HepG2 (cell line): ENCODE data around the gene SMAP1. TPM values are rescaled to one million over a fixed set of nuclear protein-coding genes. Genes with fewer than 3 reads are reported as not detected.

ENCODE experiments used
- ATAC-seq: fragments of 200-7000 bp; cut with Tn5 transposase; 3 replicates; pipeline ENCODE4 v1.9.1; 2020; ENCODE audit warnings: mild to moderate bottlenecking, moderate library complexity
- BruUV-seq: library from RNA; stranded (reverse); fragments of 400-500 nt; replicated peaks from 2 replicates; lab custom pipeline; 2021; lab: Mats Ljungman, UMichigan
- CTCF ChIA-PET: fragments of 300-600 bp; formaldehyde crosslinking; extraction: SDS; loops from one replicate; lab custom pipeline; 2021; ENCODE audit warnings: low total read pairs, inconsistent platforms, low intra/inter-chr PET ratio; lab: Yijun Ruan, JAX
- POLR2A ChIA-PET: fragments of 350-600 bp; sonication (Branson Sonifier 250); formaldehyde crosslinking; loops from one replicate; lab custom pipeline; 2020; ENCODE audit warnings: antibody characterized with exemption, inconsistent platforms; lab: Yijun Ruan, JAX
- DNase-seq: peaks from one replicate; pipeline ENCODE4 v3.0.0-alpha.2; 2015; ENCODE audit warnings: low spot score
- FAIRE-seq: peaks from 3 replicates; lab custom pipeline; 2011; peaks lifted over from hg19 to GRCh38; lab: Jason Lieb, UNC
- H2AFZ ChIP-seq: one replicate; pipeline ENCODE4 v1.6.1; 2011; ENCODE audit warnings: low read length, inconsistent platforms
- H3K27ac ChIP-seq: fragments of 300-600 bp; 3 replicates; pipeline ENCODE4 v1.8.0; 2011; ENCODE audit warnings: mixed run types, mild to moderate bottlenecking, mixed read lengths, low read length, inconsistent platforms; ENCODE audit not compliant: insufficient read depth; ENCODE audit errors: extremely low read length
- H3K27me3 ChIP-seq, 2 experiments: fragments of 200-600 bp in 1 of 2; 2 replicates in 1 of 2; 3 replicates in 1 of 2; pipeline versions ENCODE4 v1.6.0 to v1.8.0; 2011; ENCODE audit warnings: low read length in 2 of 2, mild to moderate bottlenecking in 2 of 2, moderate library complexity in 2 of 2, inconsistent platforms in 1 of 2; ENCODE audit not compliant: insufficient read depth in 2 of 2, control insufficient read depth in 1 of 2
- H3K36me3 ChIP-seq, 2 experiments: fragments of 200-600 bp in 1 of 2; replicated peaks in 1 of 2; 2 replicates in 1 of 2; 3 replicates in 1 of 2; pipeline versions ENCODE4 v1.5.1 to v1.8.0; 2011; ENCODE audit warnings: low read length in 2 of 2, inconsistent platforms in 1 of 2; ENCODE audit not compliant: insufficient read depth in 2 of 2, control insufficient read depth in 1 of 2
- H3K4me1 ChIP-seq: 2 replicates; pipeline ENCODE4 v1.5.1; 2012; ENCODE audit warnings: low read length, inconsistent platforms; ENCODE audit not compliant: insufficient read depth
- H3K4me2 ChIP-seq: 2 replicates; pipeline ENCODE4 v1.6.0; 2011; ENCODE audit warnings: low read depth, low read length, inconsistent platforms
- H3K4me3 ChIP-seq, 3 experiments: fragments of 200-600 bp in 1 of 3; sonication (generic), shearing (Covaris generic) in 1 of 3; replicated peaks in 1 of 3; 2 replicates each; pipeline ENCODE4 v1.5.1; 2011 to 2016; ENCODE audit warnings: low read length in 3 of 3, inconsistent platforms in 2 of 3, low read depth in 2 of 3, mild to moderate bottlenecking in 2 of 3, control low read depth in 1 of 3, mixed read lengths in 1 of 3; ENCODE audit not compliant: insufficient read depth in 1 of 3
- H3K79me2 ChIP-seq: one replicate; pipeline ENCODE4 v1.6.1; 2011; ENCODE audit warnings: low read length, inconsistent platforms; ENCODE audit not compliant: insufficient read depth
- H3K9ac ChIP-seq: 2 replicates; pipeline ENCODE4 v1.6.0; 2011; ENCODE audit warnings: mild to moderate bottlenecking, low read depth, low read length, inconsistent platforms; ENCODE audit not compliant: insufficient read depth
- H3K9me3 ChIP-seq: 2 replicates; pipeline ENCODE4 v1.5.1; 2012; ENCODE audit warnings: mild to moderate bottlenecking, low read length
- H4K20me1 ChIP-seq: 2 replicates; pipeline ENCODE4 v1.6.0; 2011; ENCODE audit warnings: inconsistent platforms, mild to moderate bottlenecking, low read length, moderate library complexity; ENCODE audit not compliant: insufficient read depth
- CENPX ChIP-seq: sonication (generic); formaldehyde crosslinking; IDR thresholded peaks from 2 replicates; pipeline ENCODE4 v1.9.0; 2021; ENCODE audit warnings: mild to moderate bottlenecking, missing genetic modification reagents, moderate library complexity
- HIC2 ChIP-seq: sonication (generic); formaldehyde crosslinking; IDR thresholded peaks from 2 replicates; pipeline ENCODE4 v1.9.0; 2022; ENCODE audit warnings: low read depth, missing genetic modification reagents
- NFE2L1 ChIP-seq: sonication (generic); formaldehyde crosslinking; IDR thresholded peaks from 2 replicates; pipeline ENCODE4 v1.4.0; 2020; ENCODE audit warnings: missing genetic modification reagents, mild to moderate bottlenecking, borderline replicate concordance
- NR0B2 ChIP-seq: sonication (generic); formaldehyde crosslinking; IDR thresholded peaks from 2 replicates; pipeline ENCODE4 v1.4.0; 2020; ENCODE audit warnings: mild to moderate bottlenecking, missing genetic modification reagents
- SAP130 ChIP-seq: IDR thresholded peaks from 2 replicates; pipeline ENCODE4 v1.6.1; 2016; ENCODE audit warnings: low read depth
- SCMH1 ChIP-seq: sonication (generic); formaldehyde crosslinking; IDR thresholded peaks from 2 replicates; pipeline ENCODE4 v1.9.0; 2021; ENCODE audit warnings: missing genetic modification reagents, mild to moderate bottlenecking, borderline replicate concordance
- ZNF44 ChIP-seq: sonication (generic); formaldehyde crosslinking; IDR thresholded peaks from 2 replicates; pipeline ENCODE4 v1.5.1; 2020; ENCODE audit warnings: mild to moderate bottlenecking, missing genetic modification reagents
- ZNF770 ChIP-seq: sonication (generic); formaldehyde crosslinking; IDR thresholded peaks from 2 replicates; pipeline ENCODE4 v1.5.0; 2020; ENCODE audit warnings: mild to moderate bottlenecking, missing genetic modification reagents
- ZNF790 ChIP-seq: sonication (generic); formaldehyde crosslinking; IDR thresholded peaks from 2 replicates; pipeline ENCODE4 v1.8.0; 2022; ENCODE audit warnings: missing genetic modification reagents, mild to moderate bottlenecking, borderline replicate concordance
- WGBS: methylation state at CpG from one replicate; pipeline ENCODE4 v1.1.6; 2017; ENCODE audit warnings: low lambda C conversion rate; 5-methylcytosine and 5-hydroxymethylcytosine counted together
- in situ Hi-C: cut with HindIII; loops from 2 replicates; pipeline ENCODE4 v1.10.0; 2017; ENCODE audit warnings: low pct_unique_long_range_greater_than_20kb; ENCODE audit not compliant: extremely low pct_ligation_motif_present
- intact Hi-C: fragments of 100-400 bp; cut with micrococcal nuclease; formaldehyde crosslinking; loops from one replicate; pipeline ENCODE4 v1.10.0; 2022; ENCODE audit not compliant: unreplicated experiment
- polyA plus RNA-seq, 8 experiments: library from polyadenylated mRNA; depleted of rRNA in 3 of 8; stranded (reverse) in 7 of 8; unstranded in 1 of 8; fragments of >200 nt; fragmentation: Illumina TruSeq in 4 of 8; extraction: Trizol in 4 of 8; gene quantifications; 2 replicates each; pipeline versions ENCODE4 v1.2.1 to v1.2.3, GENCODE V29; 2011 to 2016; ENCODE audit warnings: low read depth in 4 of 8, missing spikeins in 1 of 8, mixed read lengths in 1 of 8; ENCODE audit not compliant: insufficient read depth in 1 of 8
- total RNA-seq, 5 experiments: library from RNA; depleted of rRNA; stranded (reverse); fragments of >200 nt; fragmentation: Illumina TruSeq; extraction: Trizol; gene quantifications; 2 replicates each; pipeline ENCODE4 v1.2.3, GENCODE V29; 2016; ENCODE audit warnings: low read depth in 1 of 5

The SMAP1 gene
- total and polyA plus RNA-seq, 2 of the 13 experiments (the other 11 are each of a cell fraction or from before 2014, with no cell fraction given) = 13.4 to 17.8 TPM

- CTCF ChIA-PET = no interaction called here
These were observed 112.3 kb downstream of the SMAP1 start for GRCh38 chr6:70779934-70780333.

More at GRCh38 chr6:70779934-70780333, 112.3 kb downstream of the SMAP1 start:
- Histone ChIP-seq H3K36me3 (no peaks in the 10 kb centered on the region), H3K9me3 (no peaks in the 10 kb centered on the region), H3K79me2 (no peaks in the 10 kb centered on the region), H4K20me1 (no peaks in the 10 kb centered on the region), H2AFZ (no peak overlapping the region), H3K4me1 (no peaks in the 10 kb centered on the region), H3K27me3 (no peaks in the 10 kb centered on the region), H3K4me2 (no peak overlapping the region), H3K9ac (no peak overlapping the region), H3K27ac (no peak overlapping the region), H3K4me3 (no peak overlapping the region)
- ATAC-seq = no peak
- no TSS peak for BruUV-seq
- FAIRE-seq = no peak
- WGBS = 100% methylated on average over 2 of the region's 2 CpGs
- intact Hi-C loops = no loop called here
- POLR2A ChIA-PET = no interaction called here
- in situ Hi-C loops = no loop called here
- TF ChIP-seq HIC2 (CRISPR knock-in tag) (no peak), CENPX (CRISPR knock-in tag) (no peak), ZNF790 (no peak), NFE2L1 (CRISPR knock-in tag) (no peak), ZNF44 (CRISPR knock-in tag) (no peak), NR0B2 (CRISPR knock-in tag) (no peak), ZNF770 (CRISPR knock-in tag) (no peak), SAP130 (CRISPR knock-in tag) (no peak), SCMH1 (CRISPR knock-in tag) (no peak)
- no peak for DNase-seq
